BE2C (cell line): ENCODE results near the gene FAM171A2.

ENCODE experiments used
- DNase-seq: peaks from one replicate; pipeline ENCODE4 v3.0.0-alpha.2; 2020
- H3K27me3 ChIP-seq: fragments of 250-450 bp; sonication (Bioruptor Pico); 2 replicates; pipeline ENCODE4 v1.5.1; 2020; ENCODE audit warnings: mild to moderate bottlenecking
- H3K36me3 ChIP-seq: fragments of 250-450 bp; sonication (Bioruptor Pico); 2 replicates; pipeline ENCODE4 v1.5.1; 2020; ENCODE audit warnings: mild to moderate bottlenecking
- H3K4me1 ChIP-seq: fragments of 250-450 bp; sonication (Bioruptor Pico); 2 replicates; pipeline ENCODE4 v1.5.1; 2020
- H3K4me3 ChIP-seq: 2 replicates; pipeline ENCODE4 v1.5.1; 2011; ENCODE audit warnings: low read depth, low read length
- H3K9me3 ChIP-seq: fragments of 250-450 bp; sonication (Bioruptor Pico); 2 replicates; pipeline ENCODE4 v1.5.1; 2020
- TF ChIP-seq, protein P1 (sequence below): IDR thresholded peaks from 2 replicates; pipeline ENCODE4 v1.5.1; 2012; ENCODE audit warnings: mild to moderate bottlenecking, low read depth, low read length

The FAM171A2 gene

DNA sequence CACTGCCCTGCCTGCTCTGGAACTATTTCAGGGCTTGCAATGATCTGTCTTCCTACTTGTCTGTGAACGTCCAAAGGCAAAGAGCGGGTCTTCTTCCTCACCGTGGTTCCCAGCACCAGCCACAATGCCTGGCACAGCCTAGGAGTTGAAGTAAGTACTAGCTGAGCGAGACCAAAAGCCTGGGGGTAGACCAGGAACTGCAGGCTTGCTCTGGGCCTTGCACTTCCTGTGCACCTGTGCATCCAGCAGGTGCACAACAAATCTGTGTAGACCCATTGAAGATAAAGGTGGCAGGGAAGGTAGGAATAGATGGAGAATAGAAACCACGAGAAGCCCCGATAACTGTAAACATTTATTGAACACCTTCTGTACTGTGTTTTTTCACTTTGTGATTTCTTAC, 4.6 kb downstream of the FAM171A2 start:
- TF ChIP-seq, protein P1, sequence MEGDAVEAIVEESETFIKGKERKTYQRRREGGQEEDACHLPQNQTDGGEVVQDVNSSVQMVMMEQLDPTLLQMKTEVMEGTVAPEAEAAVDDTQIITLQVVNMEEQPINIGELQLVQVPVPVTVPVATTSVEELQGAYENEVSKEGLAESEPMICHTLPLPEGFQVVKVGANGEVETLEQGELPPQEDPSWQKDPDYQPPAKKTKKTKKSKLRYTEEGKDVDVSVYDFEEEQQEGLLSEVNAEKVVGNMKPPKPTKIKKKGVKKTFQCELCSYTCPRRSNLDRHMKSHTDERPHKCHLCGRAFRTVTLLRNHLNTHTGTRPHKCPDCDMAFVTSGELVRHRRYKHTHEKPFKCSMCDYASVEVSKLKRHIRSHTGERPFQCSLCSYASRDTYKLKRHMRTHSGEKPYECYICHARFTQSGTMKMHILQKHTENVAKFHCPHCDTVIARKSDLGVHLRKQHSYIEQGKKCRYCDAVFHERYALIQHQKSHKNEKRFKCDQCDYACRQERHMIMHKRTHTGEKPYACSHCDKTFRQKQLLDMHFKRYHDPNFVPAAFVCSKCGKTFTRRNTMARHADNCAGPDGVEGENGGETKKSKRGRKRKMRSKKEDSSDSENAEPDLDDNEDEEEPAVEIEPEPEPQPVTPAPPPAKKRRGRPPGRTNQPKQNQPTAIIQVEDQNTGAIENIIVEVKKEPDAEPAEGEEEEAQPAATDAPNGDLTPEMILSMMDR = no peak
- H3K4me1 ChIP-seq = peaks cover 8% of the 10 kb centered on the region; the same call in 1 of the 2 replicates
- no peaks in the 10 kb centered on the region for H3K9me3 ChIP-seq
- no peaks in the 10 kb centered on the region for H3K27me3 ChIP-seq
- H3K36me3 ChIP-seq = no peaks in the 10 kb centered on the region
- H3K4me3 ChIP-seq = no peak overlapping the region
- DNase-seq = no peak

DNA sequence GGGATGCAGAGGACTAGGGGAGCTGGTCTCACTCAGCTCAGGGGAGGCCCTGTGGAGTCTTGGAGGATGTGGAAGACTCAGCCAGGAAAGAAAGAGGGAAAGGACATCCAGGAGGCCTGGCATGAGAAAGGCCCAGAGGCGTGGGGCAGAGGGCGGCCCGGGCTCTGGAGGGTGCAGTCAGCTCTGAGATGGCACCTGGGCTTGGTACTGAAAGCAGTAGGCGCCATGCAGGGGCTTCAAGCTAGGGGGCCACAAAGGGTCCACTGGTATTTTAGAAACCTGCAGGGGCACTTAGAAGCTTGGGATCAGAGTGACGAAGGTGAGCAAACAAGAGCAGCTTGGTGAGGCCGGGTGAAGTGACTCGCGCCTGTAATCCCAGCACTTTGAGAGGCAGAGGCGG, 5.6 kb downstream of the FAM171A2 start:
- H3K4me3 ChIP-seq = no peak overlapping the region
- no peak for DNase-seq
- TF ChIP-seq, protein P1 = no peak
- H3K4me1 ChIP-seq = peaks cover 8% of the 10 kb centered on the region; the same call in 1 of the 2 replicates
- no peaks in the 10 kb centered on the region for H3K9me3 ChIP-seq
- no peaks in the 10 kb centered on the region for H3K36me3 ChIP-seq
- no peaks in the 10 kb centered on the region for H3K27me3 ChIP-seq

DNA sequence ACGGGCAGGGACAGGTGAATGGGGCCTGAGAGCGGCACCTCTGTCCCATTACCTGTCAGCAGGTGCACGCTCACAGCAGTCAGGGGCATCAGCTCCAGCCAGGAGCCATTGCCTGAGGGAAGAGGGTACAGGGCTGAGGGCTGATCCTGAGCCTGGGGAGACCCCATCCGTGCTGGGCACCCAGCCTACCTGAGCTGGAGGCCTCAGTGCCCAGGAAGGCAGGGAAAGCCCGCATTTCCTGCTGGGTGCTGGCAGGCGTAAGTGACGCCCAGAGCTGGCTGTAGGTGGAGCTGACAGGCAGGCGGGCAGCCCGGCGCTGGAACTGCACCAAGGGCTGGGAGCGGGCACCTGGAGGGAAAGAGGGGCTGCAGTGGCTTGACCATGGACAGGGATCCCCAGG, 7.4 kb downstream of the FAM171A2 start:
- Histone ChIP-seq H3K9me3 (no peaks in the 10 kb centered on the region), H3K27me3 (no peaks in the 10 kb centered on the region), H3K4me3 (no peak overlapping the region), H3K4me1 (peaks cover 5% of the 10 kb centered on the region; the same call in 1 of the 2 replicates), H3K36me3 (peaks cover 11% of the 10 kb centered on the region)
- TF ChIP-seq, protein P1 = no peak
- DNase-seq = no peak

DNA sequence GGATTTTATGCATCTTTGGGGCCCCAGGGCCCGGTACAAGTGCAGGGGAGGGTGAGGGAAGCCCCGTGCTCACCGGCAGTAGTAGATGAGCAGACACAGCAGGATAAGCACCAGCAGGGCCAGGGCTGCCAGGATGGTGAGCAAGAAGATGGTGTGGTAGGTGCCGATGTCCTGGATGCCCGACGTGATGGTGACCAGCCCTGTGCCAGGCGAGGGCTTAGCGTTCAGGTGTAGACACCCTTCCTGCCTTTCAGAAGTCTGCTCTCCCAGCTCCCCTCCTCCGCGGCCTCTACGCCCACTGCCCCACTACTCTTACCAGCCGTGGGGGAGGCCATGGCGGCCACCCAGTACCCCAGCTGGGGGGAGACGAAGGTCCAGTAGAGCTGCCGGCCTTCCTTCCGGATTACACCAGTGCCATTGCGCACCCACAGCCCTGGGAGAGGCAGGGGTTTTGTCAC, 8.0 kb downstream of the FAM171A2 start:
- no peaks in the 10 kb centered on the region for H3K9me3 ChIP-seq
- no peaks in the 10 kb centered on the region for H3K4me1 ChIP-seq
- no peak overlapping the region for H3K4me3 ChIP-seq
- peaks cover 15% of the 10 kb centered on the region for H3K36me3 ChIP-seq
- no peak for DNase-seq
- TF ChIP-seq, protein P1 = no peak
- H3K27me3 ChIP-seq = no peaks in the 10 kb centered on the region

DNA sequence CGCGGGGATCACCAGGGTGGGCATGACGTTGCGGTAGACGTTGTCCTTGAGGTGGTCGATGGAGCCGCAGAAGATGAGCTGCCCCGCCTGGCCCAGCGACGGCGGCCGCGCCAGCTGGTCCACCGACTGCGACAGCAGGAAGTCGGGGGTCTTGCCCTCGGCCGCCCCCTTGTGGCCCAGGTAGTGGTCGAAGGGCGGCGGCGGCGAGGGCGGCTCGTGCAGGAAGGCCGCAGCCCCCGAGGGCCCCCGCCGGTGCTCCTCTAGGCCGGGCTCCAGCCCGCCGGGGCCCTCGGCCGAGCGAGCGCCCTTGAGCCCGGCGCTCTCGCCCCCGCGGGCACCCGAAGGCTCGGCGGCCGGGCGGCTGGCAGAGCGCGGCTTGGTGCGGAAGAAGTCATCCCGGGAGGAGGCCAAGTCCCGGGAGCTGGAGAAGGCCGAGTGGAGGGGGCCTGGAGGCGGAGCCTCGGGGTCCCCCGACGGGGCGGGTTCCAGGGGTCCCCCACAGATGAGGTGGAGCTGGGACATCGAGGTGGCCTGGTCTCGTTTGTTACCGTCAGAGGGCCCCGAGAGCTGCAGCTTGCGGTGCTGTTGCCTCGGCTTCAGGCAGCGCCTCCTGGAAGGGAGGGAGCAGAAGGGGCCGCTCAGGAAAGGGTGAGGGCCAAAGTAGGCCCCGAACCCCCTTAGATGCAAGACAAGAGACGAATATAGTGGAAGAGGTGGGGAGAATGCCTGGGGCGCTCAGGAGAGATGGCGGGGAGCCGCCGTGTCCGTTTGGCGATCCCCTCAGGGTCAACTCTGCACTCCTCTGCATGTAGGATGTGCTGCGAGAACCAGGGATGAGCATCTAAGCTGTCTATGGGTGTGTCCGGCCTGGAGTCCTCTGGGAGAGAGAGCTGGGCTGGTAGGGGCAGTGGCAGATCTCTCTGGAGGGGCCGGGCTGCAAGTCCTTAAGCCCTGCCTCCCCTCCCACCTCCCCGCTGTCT, 8.8 kb downstream of the FAM171A2 start:
- Histone ChIP-seq H3K36me3 (peaks cover 15% of the 10 kb centered on the region), H3K9me3 (no peaks in the 10 kb centered on the region), H3K27me3 (no peaks in the 10 kb centered on the region), H3K4me3 (no peak overlapping the region), H3K4me1 (no peaks in the 10 kb centered on the region)
- DNase-seq = no peak
- TF ChIP-seq, protein P1 = no peak

DNA sequence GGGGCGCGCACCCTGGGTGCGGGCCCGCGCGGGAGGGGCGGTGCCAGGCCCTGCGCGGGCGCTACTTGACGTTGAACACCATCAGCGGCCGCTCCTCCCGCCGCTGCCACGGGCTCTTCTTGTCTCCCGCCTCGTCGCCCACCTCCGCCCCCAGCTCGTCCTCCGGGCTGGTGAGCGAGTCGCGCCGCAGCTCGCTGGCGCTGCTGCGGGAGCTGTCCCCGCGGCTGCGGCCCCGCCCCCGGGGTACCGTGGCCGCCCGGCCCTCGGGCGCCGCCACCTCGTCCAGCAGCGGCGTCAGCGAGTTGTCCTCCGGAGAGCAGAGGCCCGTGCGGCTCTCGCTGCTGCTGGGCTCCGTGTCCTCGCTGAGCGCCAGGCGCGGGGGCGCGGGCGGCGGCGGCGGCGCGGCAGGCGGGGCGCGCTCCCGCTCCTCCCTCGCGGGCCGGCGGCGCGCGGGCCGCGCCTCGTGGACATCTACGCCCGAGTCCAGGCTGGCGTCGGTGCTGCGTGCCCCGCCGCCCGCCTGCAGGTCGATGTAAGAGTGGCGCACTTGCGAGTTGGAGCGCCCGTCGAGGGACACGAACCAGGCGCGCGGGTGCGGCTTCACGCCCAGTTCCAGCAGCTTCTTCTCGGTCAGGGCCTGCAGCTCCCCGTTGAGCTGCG, 9.9 kb downstream of the FAM171A2 start:
- H3K9me3 ChIP-seq = no peaks in the 10 kb centered on the region
- no peak for DNase-seq
- no peak overlapping the region for H3K4me3 ChIP-seq
- H3K4me1 ChIP-seq = no peaks in the 10 kb centered on the region
- peaks cover 15% of the 10 kb centered on the region for H3K36me3 ChIP-seq
- TF ChIP-seq, protein P1 = no peak
- no peaks in the 10 kb centered on the region for H3K27me3 ChIP-seq
